Activated CD4-positive, alpha-beta T cell treated with anti-CD3 and anti-CD28 coated beads for 48 hours (primary cell): ENCODE results near the gene LRRC8D.

Experiments used
- DNase-seq: peaks from one replicate; pipeline ENCODE4 v3.0.0-alpha.2; 2020

LRRC8D gene

GRCh38 chr1:89943846-89944781 is 123.3 kb downstream of the LRRC8D start:
- no peak for DNase-seq

GRCh38 chr1:89945852-89946476 is 125.1 kb downstream of the LRRC8D start:
- DNase-seq = peak; percentile 31

DNA sequence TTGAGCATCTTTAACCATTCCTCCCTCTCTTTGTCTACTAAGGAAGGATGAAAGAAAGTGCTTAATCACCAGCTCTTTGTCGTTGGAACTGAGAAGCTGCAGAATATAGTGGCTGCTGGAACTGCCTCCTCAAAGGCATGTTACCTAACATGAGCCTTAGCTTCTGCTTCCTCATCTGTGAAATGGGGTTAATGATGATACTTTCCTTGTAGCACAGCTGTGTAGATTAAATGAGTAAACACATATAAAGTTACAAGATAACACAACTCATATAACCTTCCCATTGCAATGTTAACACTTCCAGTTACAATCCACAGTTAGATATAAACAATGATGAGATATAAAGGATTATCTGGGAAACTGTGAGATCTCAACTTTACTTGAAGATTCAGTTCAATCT is 125.7 kb downstream of the LRRC8D start:
- no peak for DNase-seq

GRCh38 chr1:89948722-89949345 is 128.0 kb downstream of the LRRC8D start:
- DNase-seq = no peak

- DNase-seq = no peak
Observed at GRCh38 chr1:89949991-89950624, 129.3 kb downstream of the LRRC8D start.

- DNase-seq = no peak
Observed at GRCh38 chr1:89950703-89951102, 129.9 kb downstream of the LRRC8D start.

DNA sequence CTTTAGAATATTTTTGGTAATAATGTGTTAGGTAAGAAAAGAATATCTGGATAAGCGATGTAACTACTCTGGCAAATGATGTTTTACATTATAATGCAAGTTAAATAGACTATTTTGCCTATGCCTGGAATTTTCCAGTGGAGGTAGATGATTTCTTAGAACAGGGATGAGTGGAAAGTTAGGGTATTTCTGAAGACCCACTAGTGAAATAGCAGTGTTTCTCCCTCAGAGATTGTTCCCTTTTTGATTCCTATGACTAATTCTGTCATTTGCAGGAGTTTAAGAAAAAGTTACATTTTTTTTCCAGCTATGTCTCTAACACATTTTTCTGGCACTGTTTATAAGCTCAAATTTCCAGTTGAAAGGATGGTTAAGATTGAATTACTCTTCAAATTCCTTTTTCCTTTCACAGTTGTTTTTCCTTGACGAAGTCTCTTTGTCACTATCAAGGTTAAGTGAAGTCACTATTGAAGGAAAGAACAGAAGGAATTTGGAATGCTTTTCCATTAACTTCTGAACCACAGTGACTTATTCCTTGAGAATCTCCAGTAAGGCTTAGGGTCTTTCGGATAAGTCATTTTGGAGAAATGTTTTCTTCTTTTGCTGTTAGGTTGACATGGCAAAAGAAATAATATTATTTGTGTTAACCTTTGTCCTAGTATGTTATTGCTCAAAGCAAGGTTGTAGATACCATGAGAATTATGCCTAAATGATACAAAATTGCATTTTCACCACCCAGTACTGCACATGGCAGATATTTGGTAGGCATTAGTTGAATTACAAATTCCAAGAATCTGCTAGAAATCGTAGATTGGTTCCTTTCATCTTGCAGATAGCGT is 131.2 kb downstream of the LRRC8D start:
- no peak for DNase-seq

DNA sequence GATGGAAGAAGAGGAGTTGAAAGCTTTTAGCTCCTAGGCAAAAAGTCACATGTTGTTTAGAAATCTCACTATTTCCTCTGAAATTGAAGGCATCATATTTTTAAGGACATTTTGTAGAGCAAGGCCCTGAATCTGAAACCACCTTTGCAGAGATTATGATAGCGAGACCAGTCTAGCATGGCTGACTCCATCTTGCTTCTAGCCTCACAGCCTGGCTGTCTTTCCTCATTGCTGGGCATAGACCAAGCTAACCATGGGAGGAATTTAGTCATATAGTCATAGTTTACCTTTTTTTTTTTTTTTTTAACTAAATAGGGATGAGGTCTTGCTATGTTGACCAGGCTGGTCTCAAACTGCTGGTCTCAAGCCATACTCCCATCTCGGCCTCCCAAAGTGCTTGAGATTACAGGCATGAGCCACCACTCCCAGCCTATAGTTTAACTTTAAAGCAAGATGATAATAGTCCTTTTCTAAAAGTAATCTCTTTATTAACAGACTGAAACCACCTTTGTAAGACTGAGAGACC is 131.8 kb downstream of the LRRC8D start:
- no peak for DNase-seq

- DNase-seq = peak; percentile 42
Observed at GRCh38 chr1:89953131-89953626, 132.3 kb downstream of the LRRC8D start.

DNA sequence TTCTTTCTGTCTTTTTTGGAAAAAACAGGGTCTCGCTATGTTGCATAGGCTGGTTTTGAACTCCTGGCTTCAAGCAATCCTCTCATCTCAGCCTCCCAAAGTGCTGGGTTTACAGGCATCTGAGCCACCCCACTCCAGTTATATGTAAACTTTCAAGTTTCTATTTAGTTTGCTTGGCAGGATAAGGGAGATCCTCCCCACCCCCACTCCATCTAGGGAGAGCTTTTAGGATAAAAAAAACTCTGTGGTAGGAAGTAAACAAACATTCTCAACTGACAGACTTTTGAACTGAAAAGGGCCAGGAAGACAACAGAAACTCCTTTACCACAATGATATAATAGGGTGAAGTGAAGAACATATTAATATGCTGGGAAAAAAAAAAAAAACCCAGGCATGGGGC is 133.1 kb downstream of the LRRC8D start:
- DNase-seq = no peak

DNA sequence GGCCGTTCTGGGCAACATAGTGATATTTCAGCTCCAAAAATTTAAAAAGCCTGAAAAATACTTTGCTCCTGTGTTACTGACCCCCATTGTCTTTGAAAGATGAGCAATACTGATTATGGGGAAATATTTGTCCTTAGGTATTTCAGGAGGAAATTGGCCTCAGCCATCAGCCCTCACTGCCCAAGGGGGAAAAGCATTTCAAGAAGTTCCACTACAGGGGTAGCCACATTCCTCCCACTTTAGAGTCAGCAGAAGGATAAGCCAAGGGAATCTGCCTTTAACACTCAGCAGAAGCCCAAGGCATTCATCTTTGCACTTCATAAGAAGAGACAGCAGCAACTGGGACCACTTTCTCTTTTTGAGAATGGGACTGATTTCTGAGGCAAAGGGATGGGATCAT is 133.6 kb downstream of the LRRC8D start:
- DNase-seq = no peak

GRCh38 chr1:89955311-89956205 is 134.7 kb downstream of the LRRC8D start:
- no peak for DNase-seq

- DNase-seq = peak; percentile 13
Observed at GRCh38 chr1:89957107-89957506, 136.3 kb downstream of the LRRC8D start.

GRCh38 chr1:89958851-89959654 is 138.2 kb downstream of the LRRC8D start:
- DNase-seq = no peak

- no peak for DNase-seq
Observed at GRCh38 chr1:89959719-89960118, 138.9 kb downstream of the LRRC8D start.

DNA sequence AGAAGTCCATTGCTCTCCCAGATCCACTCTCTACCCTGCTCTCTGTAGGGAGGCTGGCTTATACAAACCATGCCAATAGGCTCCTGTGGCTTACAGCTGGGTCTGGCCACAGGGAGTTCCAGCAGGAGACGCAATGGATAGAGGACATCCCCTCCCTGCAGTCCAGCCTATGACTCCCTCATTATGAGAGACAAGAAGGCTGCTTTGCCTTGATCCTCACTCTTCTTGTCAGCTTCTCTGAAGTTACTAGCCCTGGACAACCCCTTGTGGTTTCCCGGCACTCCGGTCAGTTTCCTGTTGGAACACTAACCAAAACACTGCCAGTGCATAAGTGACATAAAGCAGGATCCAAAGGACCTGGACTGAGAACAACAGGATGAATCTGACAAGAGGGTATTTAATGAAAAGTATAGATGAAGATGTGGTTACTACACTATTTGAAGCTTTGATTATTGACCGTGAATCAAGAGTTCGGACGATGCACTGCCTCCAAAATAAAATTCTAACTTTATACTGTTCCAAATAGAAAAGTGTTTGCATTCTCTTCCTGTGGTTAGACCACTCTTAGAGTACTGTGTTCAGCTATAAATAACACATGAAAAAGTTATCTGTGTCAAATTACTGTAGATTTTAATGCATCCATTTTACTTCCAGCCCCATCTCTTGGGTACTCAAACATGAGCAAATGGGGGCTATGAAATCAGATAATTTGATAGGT is 141.4 kb downstream of the LRRC8D start:
- DNase-seq = no peak

GRCh38 chr1:89962742-89963075 is 141.9 kb downstream of the LRRC8D start:
- no peak for DNase-seq

- DNase-seq = no peak
Observed at GRCh38 chr1:89965193-89965768, 144.4 kb downstream of the LRRC8D start.

GRCh38 chr1:89966656-89967055 is 145.8 kb downstream of the LRRC8D start:
- no peak for DNase-seq
